ENCODE results near the gene PCDHGA9. TPM values are rescaled to one million over a fixed set of nuclear protein-coding genes. Genes with fewer than 3 reads are reported as not detected.

Gene PCDHGA9
- total and polyA plus RNA-seq, 9 of the 15 experiments (the other 6 are each of a cell fraction or from before 2014, with no cell fraction given): 0.03 to 0.18 (median 0.11) TPM; not detected in 2

DNA sequence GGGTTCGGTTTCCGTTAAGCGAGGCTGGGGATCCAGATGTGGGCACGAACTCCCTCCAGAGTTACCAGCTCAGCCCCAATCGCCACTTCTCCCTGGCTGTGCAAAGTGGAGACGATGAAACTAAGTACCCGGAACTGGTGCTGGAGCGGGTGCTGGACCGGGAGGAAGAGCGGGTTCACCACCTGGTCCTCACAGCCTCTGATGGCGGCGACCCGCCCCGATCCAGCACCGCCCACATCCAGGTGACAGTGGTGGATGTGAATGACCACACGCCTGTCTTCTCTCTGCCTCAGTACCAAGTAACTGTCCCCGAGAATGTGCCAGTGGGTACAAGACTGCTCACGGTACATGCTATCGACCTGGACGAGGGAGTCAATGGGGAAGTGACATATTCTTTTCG lies 19.2 kb upstream of the PCDHGA9 start:
- Histone ChIP-seq H3K9me1 (ENCODE audit: control insufficient read depth, insufficient read depth, low read length) (no peaks in the 10 kb centered on the region), H3K9me3 (replicated peaks; ENCODE audit: control insufficient read depth, insufficient read depth, low read depth, low read length) (no peaks in the 10 kb centered on the region), H4K20me1 (replicated peaks; ENCODE audit: control insufficient read depth, insufficient read depth, low read length) (no peaks in the 10 kb centered on the region), H3K9ac (ENCODE audit: insufficient read depth in 1 of 2, low read depth in 2 of 2, low read length in 2 of 2) (no peak overlapping the region), H3K4me1 (replicated peaks in 1 of 2; ENCODE audit: control insufficient read depth in 2 of 2, insufficient read depth in 2 of 2, low read length in 2 of 2) (peaks cover 0 to 9% of the 10 kb centered on the region in 2 experiments; a peak in 2 of 5 replicates), H2AFZ (ENCODE audit: low read depth, low read length) (peak overlapping the region; percentile 67; the same call in 1 of the 2 replicates), H3K4me2 (ENCODE audit: insufficient read depth, low read length) (peak overlapping the region; percentile 69; the same call in 1 of the 2 replicates), H3K4me3 (no peak overlapping the region), H3K79me2 (ENCODE audit: control insufficient read depth, insufficient read depth, low read length) (no peaks in the 10 kb centered on the region), H3K27me3 (ENCODE audit: control insufficient read depth in 2 of 2, insufficient read depth in 2 of 2, low read length in 2 of 2) (peaks cover 9 to 28% of the 10 kb centered on the region in 2 experiments; a peak in 4 of 5 replicates), H3K36me3 (ENCODE audit: control insufficient read depth, insufficient read depth, low read length) (no peaks in the 10 kb centered on the region), H3K27ac (ENCODE audit: extremely low read depth, low read depth, low read length) (no peak overlapping the region)
- in situ Hi-C loops (cut with MboI) (no loop called here), intact Hi-C loops (cut with micrococcal nuclease) (no loop called here)
- WGBS (ENCODE audit: insufficient coverage, low coverage, missing lambda C conversion rate): 3% methylated on average over 20 of the region's 21 CpGs
- ChIA-PET CTCF (ENCODE audit: low intra/inter-chr PET ratio) (interaction anchor here (0.9 kb wide), 1 partner anchor 180 kb away, joined by 5 read pairs; no protein-coding TSS in a partner anchor), POLR2A (interaction anchor here (0.6 kb wide), 1 partner anchor 30 kb away, joined by 3 read pairs; no protein-coding TSS in a partner anchor)
- DNase-seq (ENCODE audit: extremely low read depth in 1 of 4, low spot score in 3 of 4): peak in 2 of 4 experiments; percentile 14 to 19
- TF ChIP-seq EP400 (IDR thresholded peaks at IDR 0.05) (no peak), TFAM (CRISPR knock-in tag; conservative IDR thresholded peaks at IDR 0.05) (no peak), KLF13 (tag; IDR thresholded peaks at IDR 0.05; ENCODE audit: borderline replicate concordance, low read depth) (no peak), GABPA (tag; conservative IDR thresholded peaks at IDR 0.05; ENCODE audit: low read depth) (no peak), ZNF561 (CRISPR knock-in tag; conservative IDR thresholded peaks at IDR 0.05) (no peak), ILF3 (IDR thresholded peaks at IDR 0.05; ENCODE audit: borderline replicate concordance) (no peak), ZFP91 (CRISPR knock-in tag; IDR thresholded peaks at IDR 0.05) (no peak), PYGO2 (tag; IDR thresholded peaks at IDR 0.05) (no peak), CSDE1 (IDR thresholded peaks at IDR 0.05) (no peak), KLF1 (tag; IDR thresholded peaks at IDR 0.05) (no peak), ZNF444 (CRISPR knock-in tag; IDR thresholded peaks at IDR 0.05) (no peak), CAMTA2 (CRISPR knock-in tag; conservative IDR thresholded peaks at IDR 0.05) (no peak)
- TF ChIP-seq, protein P1, sequence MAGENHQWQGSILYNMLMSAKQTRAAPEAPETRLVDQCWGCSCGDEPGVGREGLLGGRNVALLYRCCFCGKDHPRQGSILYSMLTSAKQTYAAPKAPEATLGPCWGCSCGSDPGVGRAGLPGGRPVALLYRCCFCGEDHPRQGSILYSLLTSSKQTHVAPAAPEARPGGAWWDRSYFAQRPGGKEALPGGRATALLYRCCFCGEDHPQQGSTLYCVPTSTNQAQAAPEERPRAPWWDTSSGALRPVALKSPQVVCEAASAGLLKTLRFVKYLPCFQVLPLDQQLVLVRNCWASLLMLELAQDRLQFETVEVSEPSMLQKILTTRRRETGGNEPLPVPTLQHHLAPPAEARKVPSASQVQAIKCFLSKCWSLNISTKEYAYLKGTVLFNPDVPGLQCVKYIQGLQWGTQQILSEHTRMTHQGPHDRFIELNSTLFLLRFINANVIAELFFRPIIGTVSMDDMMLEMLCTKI (IDR thresholded peaks at IDR 0.05; ENCODE audit: partially characterized antibody): no peak
- ATAC-seq: no peak; the same call in 2 of the 3 replicates
- no TSS peak for BruUV-seq (replicated peaks)
- FAIRE-seq: no peak
